Stimulated activated naive B cell treated with anti-CD40 and anti-IgM and Interleukin-4, amounts not matched to agents 10 μg/mL and 1 μg/mL and 100 μg/mL, for 72 hours (primary cell): ENCODE results near the gene MYT1.
A peak's percentile ranks its signal among the peaks of the same experiment; 100 is the strongest.

ENCODE experiments used
- ATAC-seq, 2 donors: fragments of 150-1000 bp; cut with Tn5 transposase; replicated peaks; 2 replicates each; pipeline ENCODE4 v1.10.0; 2021; ENCODE audit warnings: moderate library complexity in 1 of 2
- DNase-seq: peaks from one replicate; pipeline ENCODE4 v3.0.0; 2021
- H3K27ac Mint-ChIP-seq: one replicate; pipeline ENCODE4 v1.8.0; 2022; ENCODE audit warnings: mild to moderate bottlenecking, mixed read lengths
- H3K27me3 Mint-ChIP-seq, 2 donors: one replicate each; pipeline ENCODE4 v1.8.0; 2022; ENCODE audit warnings: mixed read lengths in 2 of 2
- H3K36me3 Mint-ChIP-seq, 2 donors: one replicate each; pipeline ENCODE4 v1.8.0; 2022; ENCODE audit warnings: mixed read lengths in 2 of 2, mild to moderate bottlenecking in 1 of 2
- H3K4me1 Mint-ChIP-seq, 2 donors: one replicate each; pipeline ENCODE4 v1.8.0; 2022; ENCODE audit warnings: mixed read lengths in 2 of 2, mild to moderate bottlenecking in 1 of 2
- H3K4me3 Mint-ChIP-seq, 2 donors: one replicate each; pipeline ENCODE4 v1.8.0; 2022; ENCODE audit warnings: mild to moderate bottlenecking in 2 of 2, mixed read lengths in 2 of 2, moderate library complexity in 1 of 2
- H3K9me3 Mint-ChIP-seq, 2 donors: one replicate each; pipeline ENCODE4 v1.8.0; 2022; ENCODE audit warnings: mixed read lengths in 2 of 2, mild to moderate bottlenecking in 1 of 2

MYT1 gene

DNA sequence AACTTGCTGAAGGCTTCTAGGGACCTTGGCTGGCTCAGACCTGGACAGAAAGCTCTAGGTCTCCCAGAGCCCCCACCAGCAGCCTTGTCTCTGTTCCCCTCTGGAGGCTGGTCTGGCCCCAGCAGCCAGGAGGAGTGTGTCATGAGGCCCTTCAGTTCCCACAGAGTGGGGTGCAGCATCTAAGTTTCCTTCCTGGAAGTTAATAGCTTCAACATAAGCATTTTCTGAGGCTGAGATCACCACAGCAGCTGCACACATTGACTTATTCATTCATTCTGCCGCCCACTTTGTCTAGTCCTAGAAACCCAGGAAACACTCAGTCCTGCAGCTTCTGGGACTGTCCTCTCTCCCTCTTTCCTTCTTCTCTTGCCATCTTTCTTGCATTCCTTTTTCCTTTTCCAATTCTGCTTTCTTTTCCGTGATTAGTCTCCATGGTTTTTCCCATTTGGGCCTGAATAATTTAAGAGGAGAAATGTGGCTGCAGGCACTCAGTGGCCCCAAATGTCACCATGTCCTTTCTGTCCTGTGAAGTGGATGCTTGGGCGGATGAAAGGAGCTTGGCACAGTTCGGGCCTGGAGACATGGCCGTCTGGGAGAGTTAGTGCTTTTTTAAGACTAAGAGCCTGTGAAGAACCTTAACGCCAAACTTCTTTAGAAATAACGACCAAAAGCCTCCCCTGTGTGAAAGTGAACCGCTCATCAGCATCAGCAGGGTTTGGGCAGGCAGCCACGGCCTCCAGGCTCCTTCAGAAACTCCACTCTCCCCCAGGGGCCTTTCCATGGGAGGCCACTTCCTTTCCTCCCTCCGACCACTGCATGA lies 60.3 kb downstream of the MYT1 start:
- H3K27me3 Mint-ChIP-seq = peaks cover 13 to 25% of the 10 kb centered on the region in 2 donors
- DNase-seq (no peak), ATAC-seq (no peak)
- H3K27ac Mint-ChIP-seq = no peak overlapping the region
- no peaks in the 10 kb centered on the region for H3K4me1 Mint-ChIP-seq
- H3K4me3 Mint-ChIP-seq = no peak overlapping the region
- H3K36me3 Mint-ChIP-seq = no peaks in the 10 kb centered on the region
- H3K9me3 Mint-ChIP-seq = no peaks in the 10 kb centered on the region

DNA sequence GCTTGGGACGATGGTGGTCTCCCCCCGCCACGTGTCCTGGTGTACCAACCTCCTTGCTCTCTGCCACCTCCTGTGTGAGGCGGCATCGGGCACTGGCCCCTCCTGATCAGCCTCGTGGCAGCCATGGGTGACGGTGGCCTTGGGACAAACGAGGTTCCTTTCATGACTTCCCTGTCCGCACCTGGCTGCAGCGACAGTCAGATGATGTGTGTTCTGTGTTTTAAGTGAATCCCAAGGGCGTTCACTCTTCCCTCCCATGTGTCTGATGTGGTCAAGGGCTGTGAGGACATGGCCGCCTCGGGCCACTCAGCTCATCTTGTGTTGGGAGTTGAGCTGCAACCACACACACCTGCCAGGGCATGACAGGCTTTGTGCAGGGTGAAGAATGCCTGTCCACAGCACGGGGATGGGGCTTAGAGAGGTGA lies 60.9 kb downstream of the MYT1 start:
- ATAC-seq (no peak), DNase-seq (no peak)
- Mint-ChIP-seq H3K27ac (no peak overlapping the region), H3K9me3 (no peaks in the 10 kb centered on the region), H3K36me3 (no peaks in the 10 kb centered on the region), H3K4me1 (no peaks in the 10 kb centered on the region), H3K4me3 (no peak overlapping the region), H3K27me3 (peaks cover 13 to 28% of the 10 kb centered on the region in 2 donors)

DNA sequence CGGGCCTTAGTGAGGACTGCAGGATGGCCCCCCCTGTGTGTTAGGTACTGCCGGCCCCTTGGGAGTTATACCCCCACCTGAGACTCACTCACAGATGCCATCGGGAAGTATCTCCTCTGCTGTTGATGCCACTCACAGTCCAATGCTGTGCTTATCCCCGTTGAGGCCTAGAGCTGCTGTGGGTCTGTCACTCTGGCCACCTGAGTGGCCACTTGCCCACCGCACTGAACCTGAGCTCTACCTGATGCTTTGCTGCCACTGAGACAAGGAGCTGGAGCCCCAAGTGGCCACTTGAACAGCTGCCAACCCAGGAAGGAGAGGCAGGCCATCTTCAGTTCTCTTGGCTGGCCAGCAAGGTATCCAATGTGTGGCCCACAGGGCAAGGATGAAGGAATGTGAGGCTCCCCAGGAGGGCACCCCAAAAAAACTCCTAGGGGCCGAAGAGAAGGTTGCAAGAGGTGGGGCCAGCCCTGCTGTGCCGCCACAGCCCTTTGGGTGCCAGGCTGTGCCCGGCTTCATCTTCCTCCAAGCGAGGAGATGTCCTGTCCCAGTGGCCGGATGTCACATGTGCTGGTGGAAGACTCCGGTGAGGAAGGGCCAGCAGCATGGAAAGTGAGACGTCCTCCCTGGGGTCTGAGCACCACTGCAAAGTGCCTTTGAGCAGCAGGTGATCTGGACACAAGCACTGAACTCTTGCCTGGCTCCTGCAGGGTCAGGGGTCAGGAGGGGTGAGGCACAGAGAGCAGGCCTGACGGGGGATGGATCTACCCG lies 61.8 kb downstream of the MYT1 start:
- DNase-seq (no peak), ATAC-seq (no peak)
- Mint-ChIP-seq H3K4me1 (no peaks in the 10 kb centered on the region), H3K27ac (no peak overlapping the region), H3K4me3 (no peak overlapping the region), H3K9me3 (no peaks in the 10 kb centered on the region), H3K27me3 (peaks cover 13 to 28% of the 10 kb centered on the region in 2 donors), H3K36me3 (no peaks in the 10 kb centered on the region)

DNA sequence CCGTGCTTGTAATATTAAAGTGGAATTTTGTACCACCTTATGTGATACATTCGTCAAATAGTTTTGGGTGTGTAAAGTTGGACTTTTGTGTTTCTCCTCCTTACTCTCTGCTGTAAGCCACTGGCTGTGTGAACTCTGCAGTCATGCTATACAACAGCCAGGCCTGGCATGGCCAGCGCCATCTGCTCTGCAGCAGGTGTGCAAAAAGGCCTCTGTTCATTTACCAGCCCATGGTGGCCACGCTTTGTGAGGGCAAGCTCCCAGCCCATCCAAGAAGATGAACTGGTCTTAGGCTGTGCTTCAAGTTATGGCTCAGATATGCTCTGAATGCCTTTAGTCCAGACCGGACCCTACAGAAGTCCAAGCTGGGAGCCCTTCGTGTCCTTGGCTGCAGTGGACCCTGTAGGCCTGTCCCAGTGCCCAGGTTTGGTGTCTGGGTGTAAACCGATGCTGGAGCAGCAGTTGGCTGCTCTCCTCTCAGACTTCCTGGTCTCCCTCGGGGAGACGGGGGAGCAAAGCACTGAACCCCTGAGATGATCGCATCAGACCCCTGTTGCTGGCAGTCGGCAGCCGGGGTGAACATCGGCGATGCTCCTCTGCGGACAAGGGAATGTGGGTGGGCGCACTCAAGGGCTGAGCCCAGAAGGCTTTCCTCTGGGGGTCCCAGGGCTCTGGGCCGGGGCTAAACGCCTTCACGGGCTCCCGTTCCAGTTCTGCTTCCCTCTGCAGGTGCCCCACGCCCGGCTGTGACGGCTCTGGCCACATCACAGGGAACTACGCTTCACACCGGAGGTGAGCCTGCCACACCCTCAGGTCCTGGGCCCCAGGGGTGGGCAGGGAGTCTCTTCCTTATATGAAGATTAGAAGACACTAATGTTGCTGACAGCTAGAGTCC lies 62.7 kb downstream of the MYT1 start:
- Mint-ChIP-seq H3K4me3 (no peak overlapping the region), H3K27ac (no peak overlapping the region), H3K9me3 (no peaks in the 10 kb centered on the region), H3K4me1 (no peaks in the 10 kb centered on the region), H3K27me3 (peaks cover 13 to 28% of the 10 kb centered on the region in 2 donors), H3K36me3 (no peaks in the 10 kb centered on the region)
- ATAC-seq = no peak
- DNase-seq = no peak

DNA sequence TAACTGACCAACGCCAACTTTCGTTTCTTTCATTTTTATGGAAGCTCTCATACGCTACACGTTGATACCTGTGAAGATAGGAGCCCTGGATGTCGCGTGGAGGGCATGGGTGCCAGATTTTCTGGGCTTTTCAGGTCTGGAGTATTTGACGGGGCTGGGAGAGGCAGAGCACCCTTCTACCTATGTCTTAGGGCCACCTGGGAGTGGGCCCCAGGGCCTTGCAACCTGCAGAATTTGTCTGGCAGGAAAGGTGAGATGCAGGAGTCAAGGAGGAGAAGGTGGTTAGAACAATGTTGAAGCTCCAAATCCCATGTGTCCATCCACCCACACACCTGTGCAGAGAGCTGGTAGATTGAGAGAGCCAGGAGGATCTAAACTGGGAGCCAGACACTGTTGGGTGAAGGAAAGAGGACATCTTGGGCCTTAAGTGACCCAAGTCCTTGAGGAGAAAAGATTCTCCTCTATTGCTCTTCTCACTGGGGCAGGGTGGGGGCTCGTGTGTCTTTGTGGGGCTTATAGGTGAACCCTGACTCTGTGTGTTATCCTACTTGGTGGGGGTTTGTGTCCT lies 63.9 kb downstream of the MYT1 start:
- DNase-seq (no peak), ATAC-seq (no peak)
- no peaks in the 10 kb centered on the region for H3K9me3 Mint-ChIP-seq
- no peak overlapping the region for H3K4me3 Mint-ChIP-seq
- H3K27me3 Mint-ChIP-seq = peaks cover 9 to 25% of the 10 kb centered on the region in 2 donors
- no peak overlapping the region for H3K27ac Mint-ChIP-seq
- H3K36me3 Mint-ChIP-seq = no peaks in the 10 kb centered on the region
- H3K4me1 Mint-ChIP-seq = no peaks in the 10 kb centered on the region

DNA sequence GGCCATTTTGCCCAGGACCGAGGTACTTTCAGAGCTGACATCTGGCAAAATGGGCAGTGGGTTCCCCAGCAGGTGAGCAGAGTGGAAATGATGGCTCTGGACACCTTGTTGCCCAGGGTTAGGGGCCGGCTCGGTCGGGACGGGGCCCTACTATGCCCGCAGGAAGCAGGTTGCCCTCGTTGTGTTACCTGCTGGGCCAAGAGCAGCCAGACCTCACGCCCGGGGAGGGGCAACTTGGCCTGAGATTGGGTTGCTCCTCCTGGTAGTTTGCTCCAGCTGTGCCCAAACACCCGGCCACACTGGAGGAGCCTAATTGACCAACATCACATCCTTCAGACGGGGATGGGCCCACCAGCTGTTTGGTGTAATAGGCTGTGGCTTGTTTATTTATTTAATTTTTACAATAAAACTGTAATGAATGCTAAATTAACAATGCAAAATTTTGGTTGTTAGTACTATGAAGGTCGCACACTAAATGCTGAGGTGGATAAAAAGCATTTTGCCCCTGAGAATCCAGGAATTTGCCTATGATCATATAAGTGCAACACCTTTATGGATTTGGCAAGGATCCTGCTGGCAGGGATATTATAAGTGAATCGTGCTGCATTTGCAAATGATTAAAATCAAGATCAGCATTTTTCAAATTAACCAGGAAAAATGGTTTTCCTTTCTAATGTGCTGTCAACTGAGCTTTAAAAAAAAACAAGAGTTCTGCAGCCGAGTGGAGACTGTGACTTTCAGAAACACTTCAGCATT lies 64.7 kb downstream of the MYT1 start:
- Mint-ChIP-seq H3K4me3 (no peak overlapping the region), H3K36me3 (no peaks in the 10 kb centered on the region), H3K27ac (no peak overlapping the region), H3K4me1 (peaks cover 0 to 3% of the 10 kb centered on the region in 2 donors), H3K9me3 (no peaks in the 10 kb centered on the region), H3K27me3 (peaks cover 6 to 17% of the 10 kb centered on the region in 2 donors)
- ATAC-seq (no peak), DNase-seq (no peak)

DNA sequence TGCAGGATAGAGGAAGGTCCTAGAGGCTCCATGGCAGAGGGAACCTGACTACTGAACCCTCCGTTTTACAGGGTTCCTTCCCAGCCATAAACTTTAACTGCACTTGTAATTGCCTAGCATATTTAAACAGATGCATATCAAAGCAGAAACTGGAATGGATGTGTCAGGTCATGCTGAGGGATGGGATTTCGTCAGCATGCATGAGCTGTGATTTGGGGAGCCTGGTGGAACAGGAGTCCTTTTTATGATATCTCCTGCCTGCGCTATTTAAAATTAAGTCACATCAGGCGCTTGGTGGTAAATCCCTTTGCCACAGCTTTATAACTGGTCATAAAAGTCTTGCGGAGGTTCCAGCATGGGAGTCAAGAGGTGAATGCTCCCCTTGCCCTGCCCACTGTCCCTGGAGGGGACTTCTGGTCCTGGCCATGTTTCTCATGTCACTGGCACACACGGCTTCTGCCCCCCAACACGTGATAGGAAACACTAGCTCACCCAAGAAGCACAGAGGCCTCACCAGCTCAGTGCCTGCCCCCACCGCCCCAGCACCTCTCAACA lies 65.3 kb downstream of the MYT1 start:
- Mint-ChIP-seq H3K27ac (no peak overlapping the region), H3K9me3 (no peaks in the 10 kb centered on the region)

DNA sequence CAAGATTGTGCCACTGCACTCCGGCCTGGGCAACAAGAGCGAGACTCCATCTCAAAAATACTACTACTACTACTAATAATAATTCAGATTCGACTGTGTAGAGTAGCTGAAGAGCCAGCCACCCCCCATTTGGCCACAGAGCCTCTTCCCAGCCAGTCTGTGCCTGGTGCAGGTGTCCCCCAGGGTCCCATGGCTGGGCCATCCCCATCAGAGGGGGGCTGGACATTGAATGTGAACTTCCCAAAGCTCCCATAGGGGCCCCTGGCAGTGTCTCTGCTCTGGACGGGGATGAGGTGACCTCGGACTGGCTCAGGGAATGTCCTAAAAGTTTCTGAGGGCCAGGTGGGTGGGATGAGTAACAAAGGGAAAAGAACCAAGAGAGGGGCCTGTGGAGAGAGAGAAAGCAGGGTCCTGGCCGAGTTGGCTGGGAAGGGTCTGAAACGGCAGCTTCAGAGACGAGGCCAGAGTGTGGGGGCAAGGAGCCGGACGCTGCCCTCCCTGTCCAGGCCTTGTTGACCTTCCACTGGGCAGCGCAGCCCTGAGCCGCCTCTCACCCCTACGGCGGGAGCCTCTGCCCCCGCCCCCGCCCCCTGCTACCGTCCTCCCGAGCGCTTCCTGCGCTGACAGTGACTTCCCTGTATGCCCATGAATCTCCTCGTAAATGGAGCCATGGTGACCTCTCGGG lies 66.4 kb downstream of the MYT1 start:
- Mint-ChIP-seq H3K27ac (no peak overlapping the region), H3K9me3 (no peaks in the 10 kb centered on the region), H3K27me3 (peaks cover 6 to 12% of the 10 kb centered on the region in 2 donors), H3K4me3 (no peak overlapping the region), H3K4me1 (peaks cover 0 to 3% of the 10 kb centered on the region in 2 donors), H3K36me3 (no peaks in the 10 kb centered on the region)
- ATAC-seq (no peak), DNase-seq (no peak)

More for the DNA sequence above, 65.3 kb downstream of the MYT1 start:
- H3K4me1 Mint-ChIP-seq = peaks cover 0 to 3% of the 10 kb centered on the region in 2 donors
- no peak overlapping the region for H3K4me3 Mint-ChIP-seq
- H3K36me3 Mint-ChIP-seq = no peaks in the 10 kb centered on the region
- peaks cover 6 to 15% of the 10 kb centered on the region in 2 donors for H3K27me3 Mint-ChIP-seq
- no peak for ATAC-seq
- no peak for DNase-seq

DNA sequence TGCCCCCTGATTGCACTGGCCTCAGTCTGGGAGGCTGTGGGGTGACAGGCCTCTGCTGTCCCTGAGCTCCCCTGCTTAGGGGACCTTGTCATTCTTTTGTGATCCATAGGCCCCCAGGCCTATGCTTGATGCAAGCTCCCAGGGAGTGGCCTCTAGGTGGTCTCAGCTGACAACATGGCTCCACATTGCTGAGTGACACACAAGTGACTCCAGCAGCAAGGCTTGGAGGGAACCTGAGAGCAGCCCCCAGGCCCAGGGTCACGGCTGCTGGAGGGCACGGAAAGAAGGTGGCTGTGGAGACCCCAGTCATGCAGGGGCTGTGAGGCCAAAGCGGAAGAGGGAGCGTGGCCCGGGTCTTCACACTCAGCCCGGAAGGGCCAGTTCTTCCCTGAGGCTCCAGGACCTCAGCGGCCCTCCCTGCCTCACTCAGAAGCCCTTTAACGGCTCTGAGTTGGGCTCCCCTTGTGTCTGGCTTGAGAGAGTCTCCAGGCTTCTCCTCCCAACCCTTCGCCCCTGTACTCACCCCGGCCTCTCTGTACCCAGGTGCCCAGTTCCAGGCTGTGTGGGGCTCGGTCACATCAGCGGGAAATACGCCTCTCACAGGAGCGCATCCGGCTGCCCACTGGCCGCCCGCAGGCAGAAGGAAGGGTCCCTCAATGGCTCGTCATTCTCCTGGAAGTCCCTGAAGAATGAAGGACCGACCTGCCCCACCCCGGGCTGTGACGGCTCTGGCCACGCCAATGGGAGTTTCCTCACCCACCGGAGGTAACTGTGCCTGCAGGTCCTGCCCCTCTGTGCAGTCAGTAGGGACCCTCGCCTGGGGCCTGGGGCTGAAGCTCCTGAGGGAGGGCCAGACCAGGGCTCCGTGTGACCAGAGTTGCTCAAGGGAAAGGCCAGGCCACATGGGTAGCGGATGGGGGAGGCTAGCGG lies 67.6 kb downstream of the MYT1 start:
- DNase-seq (no peak), ATAC-seq (no peak)
- H3K36me3 Mint-ChIP-seq = no peaks in the 10 kb centered on the region
- no peaks in the 10 kb centered on the region for H3K9me3 Mint-ChIP-seq
- H3K4me1 Mint-ChIP-seq = peaks cover 0 to 3% of the 10 kb centered on the region in 2 donors
- no peak overlapping the region for H3K27ac Mint-ChIP-seq
- H3K27me3 Mint-ChIP-seq = peaks cover 8% of the 10 kb centered on the region in 2 donors
- no peak overlapping the region for H3K4me3 Mint-ChIP-seq

DNA sequence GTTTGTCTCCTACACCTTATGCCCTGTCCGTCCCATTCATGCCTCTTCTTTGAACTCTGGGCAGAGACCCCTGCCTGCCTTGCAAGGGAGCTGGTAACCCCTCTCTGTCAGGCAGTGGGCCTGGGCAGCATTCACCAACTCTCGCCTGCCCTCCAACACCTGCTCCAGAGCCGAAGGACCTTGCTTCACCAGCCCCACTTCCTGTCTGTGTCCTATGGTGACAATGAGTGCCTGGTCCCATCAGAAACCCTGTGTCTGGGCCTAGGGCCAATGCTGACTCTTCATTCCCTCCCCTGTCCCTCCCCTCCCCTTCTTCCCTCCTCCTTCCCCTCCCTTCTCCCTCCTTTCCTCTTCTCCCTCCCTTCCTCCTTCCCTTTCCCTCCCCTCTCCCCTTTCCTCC lies 68.5 kb downstream of the MYT1 start:
- Mint-ChIP-seq H3K4me1 (peaks cover 0 to 5% of the 10 kb centered on the region in 2 donors), H3K36me3 (no peaks in the 10 kb centered on the region), H3K27ac (no peak overlapping the region), H3K4me3 (no peak overlapping the region), H3K9me3 (no peaks in the 10 kb centered on the region), H3K27me3 (peaks cover 8 to 12% of the 10 kb centered on the region in 2 donors)
- DNase-seq (no peak), ATAC-seq (peak in 1 of 2 donors; percentile 42)

DNA sequence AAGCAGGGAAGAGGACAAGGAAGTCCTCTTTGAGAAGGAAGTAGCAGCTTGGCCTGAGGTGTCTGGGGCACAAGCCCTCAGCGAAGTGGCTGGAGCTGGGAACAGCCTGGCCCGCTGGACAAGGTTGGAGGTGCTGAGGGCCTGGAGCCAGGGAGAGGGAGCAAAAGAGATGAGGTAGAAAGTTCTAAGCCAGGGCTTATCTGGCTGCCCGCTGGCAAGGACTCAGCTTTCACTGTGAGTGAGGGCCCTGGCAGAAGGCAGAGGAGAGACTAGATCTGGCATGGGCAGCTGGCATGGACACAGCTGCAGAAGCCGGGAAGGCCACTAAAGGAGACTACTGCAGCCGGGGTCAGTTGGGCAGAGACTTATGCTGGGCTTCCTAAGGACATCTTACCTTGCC lies 69.5 kb downstream of the MYT1 start:
- DNase-seq (no peak), ATAC-seq (no peak)
- Mint-ChIP-seq H3K9me3 (no peaks in the 10 kb centered on the region), H3K4me3 (no peak overlapping the region), H3K27ac (no peak overlapping the region), H3K4me1 (peaks cover 2 to 5% of the 10 kb centered on the region in 2 donors), H3K27me3 (peaks cover 4 to 6% of the 10 kb centered on the region in 2 donors), H3K36me3 (no peaks in the 10 kb centered on the region)

DNA sequence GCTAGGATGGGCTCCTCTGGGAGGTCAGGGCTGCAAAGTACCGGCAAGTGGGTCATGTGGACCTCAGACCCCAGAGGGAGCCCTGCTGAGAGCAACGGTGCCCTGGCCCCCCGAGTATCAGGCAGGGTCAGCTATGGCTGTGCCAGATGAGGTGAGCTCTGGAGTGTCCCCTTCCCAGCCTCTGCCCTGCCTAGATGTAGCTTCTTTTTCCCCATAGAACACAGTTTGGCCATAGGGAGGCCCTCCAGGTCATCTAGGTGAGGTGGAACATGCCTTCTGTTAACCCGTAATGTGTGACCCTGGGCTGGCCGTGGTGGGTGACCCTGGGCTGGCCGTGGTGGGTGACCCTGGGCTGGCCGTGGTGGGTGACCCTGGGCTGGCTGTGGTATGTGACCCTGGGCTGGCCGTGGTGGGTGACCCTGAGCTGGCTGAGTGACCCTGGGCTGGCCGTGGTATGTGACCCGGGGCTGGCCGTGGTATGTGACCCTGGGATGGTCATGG lies 70.1 kb downstream of the MYT1 start:
- Mint-ChIP-seq H3K9me3 (no peaks in the 10 kb centered on the region), H3K4me1 (peaks cover 8 to 9% of the 10 kb centered on the region in 2 donors), H3K27ac (no peak overlapping the region), H3K4me3 (no peak overlapping the region), H3K36me3 (no peaks in the 10 kb centered on the region), H3K27me3 (peaks cover 4 to 6% of the 10 kb centered on the region in 2 donors)
- ATAC-seq (no peak), DNase-seq (no peak)
